Lower lobe of right lung (tissue), 2 donors: Measurements from ENCODE around the gene CELF4. TPM values are rescaled to one million over a fixed set of nuclear protein-coding genes. Genes with fewer than 3 reads are reported as not detected.

Experiments
- ATAC-seq, 2 donors: fragments of 200-7000 bp; cut with Tn5 transposase; one replicate each; pipeline ENCODE4 v1.9.1; 2020 to 2022; ENCODE audit warnings: mild to moderate bottlenecking in 2 of 2, moderate library complexity in 2 of 2
- DNase-seq: peaks from one replicate; pipeline ENCODE4 v3.0.0-alpha.2; 2020
- H3K27ac ChIP-seq: fragments of 200-600 bp; one replicate; pipeline ENCODE4 v1.8.0; 2022
- H3K27me3 ChIP-seq: fragments of 200-600 bp; one replicate; pipeline ENCODE4 v1.8.0; 2022; ENCODE audit warnings: low read depth
- H3K36me3 ChIP-seq: fragments of 200-600 bp; one replicate; pipeline ENCODE4 v1.8.0; 2022; ENCODE audit warnings: mild to moderate bottlenecking
- H3K4me1 ChIP-seq: fragments of 200-600 bp; one replicate; pipeline ENCODE4 v1.8.0; 2022
- H3K4me3 ChIP-seq: fragments of 200-600 bp; one replicate; pipeline ENCODE4 v1.8.0; 2022; ENCODE audit warnings: mild to moderate bottlenecking
- H3K9me3 ChIP-seq: fragments of 200-600 bp; one replicate; pipeline ENCODE4 v1.8.0; 2022
- CTCF ChIP-seq: fragments of 200-600 bp; IDR thresholded peaks from one replicate; pipeline ENCODE4 v1.8.0; 2022; ENCODE audit warnings: antibody characterized with exemption, mild to moderate bottlenecking
- intact Hi-C: fragments of 100-400 bp; cut with DNase I; formaldehyde crosslinking; loops from one replicate; pipeline ENCODE4 v1.11.0; 2022
- total RNA-seq: library from RNA; stranded (reverse); fragmentation: NEBNext Ultra II Directional; extraction: Animal tissue kit (Norgen Biotek cat#: 25700); gene quantifications from one replicate; pipeline ENCODE4 v1.2.1, GENCODE V29; 2021
- donor health status: DM: no; HTN: yes; CAD: no; lungs with severe emphysema.

The CELF4 gene
- total RNA-seq, 1 donor from 2014 or later, result 0.38 TPM

GRCh38 chr18:37567061-37567993 lies 1.7 kb upstream of the CELF4 start:
- intact Hi-C loops, result no loop called here
- no peak for TF ChIP-seq CTCF
- no peak for DNase-seq
- Histone ChIP-seq H3K27me3 (peaks cover 90% of the 10 kb centered on the region), H3K27ac (no peak overlapping the region), H3K4me3 (peak overlapping the region; percentile 61), H3K9me3 (no peaks in the 10 kb centered on the region), H3K36me3 (no peaks in the 10 kb centered on the region), H3K4me1 (peaks cover 24% of the 10 kb centered on the region)
- no peak for ATAC-seq

DNA sequence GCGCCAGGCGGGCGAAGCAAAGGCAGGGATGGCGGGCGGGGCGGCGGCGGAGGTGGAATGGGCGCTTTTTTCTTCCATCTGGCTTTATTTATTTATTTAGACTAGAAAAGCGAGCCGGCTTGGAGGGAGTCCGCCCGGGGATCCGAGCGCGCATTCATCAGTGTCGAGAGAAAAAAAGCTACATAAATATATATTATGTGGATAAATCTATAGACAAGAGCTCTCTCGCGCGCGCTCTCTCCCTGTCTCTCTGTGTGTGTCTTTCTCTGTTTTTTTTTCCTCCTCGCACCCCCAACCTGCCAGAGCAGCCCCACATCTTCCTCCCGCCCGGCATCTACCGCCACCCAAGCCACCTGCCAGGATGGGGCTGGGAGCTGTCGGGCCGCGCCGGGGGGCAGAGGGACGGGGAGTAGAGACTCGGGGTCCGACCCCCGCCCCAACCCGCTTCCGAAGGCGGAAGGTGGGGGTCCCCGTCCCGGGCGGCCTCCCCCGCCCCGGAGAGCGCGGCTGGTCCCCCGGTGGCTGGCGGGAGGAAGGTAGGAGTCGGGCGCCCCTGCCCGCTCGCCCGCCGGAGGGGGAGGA lies 972 bp upstream of the CELF4 start:
- no peak for TF ChIP-seq CTCF
- intact Hi-C loops, result no loop called here
- H3K9me3 ChIP-seq, result no peaks in the 10 kb centered on the region
- H3K36me3 ChIP-seq, result no peaks in the 10 kb centered on the region
- H3K4me3 ChIP-seq, result peak overlapping the region; percentile 61
- H3K27ac ChIP-seq, result no peak overlapping the region
- ATAC-seq (no peak), DNase-seq (no peak)
- H3K4me1 ChIP-seq, result peaks cover 24% of the 10 kb centered on the region
- H3K27me3 ChIP-seq, result peaks cover 83% of the 10 kb centered on the region

DNA sequence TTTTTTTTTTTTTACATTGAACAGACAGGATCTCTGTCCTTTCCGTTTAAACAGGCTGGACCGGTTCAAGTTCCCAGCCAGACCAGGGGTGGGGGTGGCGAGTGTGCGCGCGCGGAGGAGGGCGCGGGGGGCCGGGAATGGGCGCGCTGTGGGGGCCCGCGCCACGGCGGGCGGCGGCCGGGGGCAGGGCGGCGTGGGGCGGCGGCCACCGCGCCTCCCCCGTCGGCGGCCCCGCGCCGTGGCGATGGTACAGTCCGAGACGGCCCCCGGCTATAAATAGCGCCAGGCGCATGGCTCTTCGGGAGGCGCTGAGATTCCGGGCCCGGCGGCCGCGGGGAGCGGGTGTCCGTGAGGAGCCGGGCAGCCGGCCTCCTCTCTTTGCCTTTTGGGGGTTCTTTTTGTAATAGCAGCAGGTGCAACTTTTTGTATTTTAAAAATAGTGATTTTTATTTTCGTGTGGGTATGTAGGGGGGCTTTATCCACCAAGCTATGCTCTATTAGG lies 430 bp upstream of the CELF4 start:
- DNase-seq (no peak), ATAC-seq (peak; percentile 52 to 67)
- intact Hi-C loops, result no loop called here
- H3K9me3 ChIP-seq, result no peaks in the 10 kb centered on the region
- H3K27me3 ChIP-seq, result peaks cover 78% of the 10 kb centered on the region
- no peaks in the 10 kb centered on the region for H3K36me3 ChIP-seq
- no peak for TF ChIP-seq CTCF
- no peak overlapping the region for H3K27ac ChIP-seq
- peaks cover 24% of the 10 kb centered on the region for H3K4me1 ChIP-seq
- peak overlapping the region; percentile 61 for H3K4me3 ChIP-seq

DNA sequence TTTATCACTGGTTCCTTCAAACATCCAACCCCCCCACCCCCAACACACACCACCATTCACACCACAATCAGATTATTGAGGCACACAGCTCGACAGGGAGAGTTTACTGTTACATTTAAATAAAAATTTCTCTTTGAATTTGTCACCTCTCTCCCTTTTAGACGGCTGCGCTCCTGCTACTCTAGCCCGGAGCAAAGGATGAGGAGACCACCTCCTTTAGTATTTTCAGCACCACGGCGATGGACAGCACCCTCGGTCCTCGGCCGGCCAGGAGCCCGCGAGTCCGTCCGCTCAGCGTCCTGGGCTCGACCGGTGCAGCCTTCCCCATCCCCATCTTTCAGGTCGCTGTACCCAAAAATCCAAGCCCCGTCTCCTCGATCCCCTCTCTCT lies 892 bp downstream of the CELF4 start:
- ATAC-seq, result peak; percentile 73 to 76
- no peaks in the 10 kb centered on the region for H3K36me3 ChIP-seq
- peak overlapping the region; percentile 37 for H3K4me3 ChIP-seq
- H3K27me3 ChIP-seq, result peaks cover 71% of the 10 kb centered on the region
- no peak for TF ChIP-seq CTCF
- intact Hi-C loops, result no loop called here
- peak; percentile 69 for DNase-seq
- no peaks in the 10 kb centered on the region for H3K9me3 ChIP-seq
- no peak overlapping the region for H3K27ac ChIP-seq
- peaks cover 24% of the 10 kb centered on the region for H3K4me1 ChIP-seq

- DNase-seq (no peak), ATAC-seq (no peak)
- no peak overlapping the region for H3K27ac ChIP-seq
- no peak overlapping the region for H3K4me3 ChIP-seq
- H3K9me3 ChIP-seq, result no peaks in the 10 kb centered on the region
- TF ChIP-seq CTCF, result no peak
- H3K27me3 ChIP-seq, result peaks cover 63% of the 10 kb centered on the region
- no peaks in the 10 kb centered on the region for H3K36me3 ChIP-seq
- intact Hi-C loops, result no loop called here
- peaks cover 24% of the 10 kb centered on the region for H3K4me1 ChIP-seq
Measured at GRCh38 chr18:37563931-37564392, 1.6 kb downstream of the CELF4 start.
